DND-41 (cell line): ENCODE measurements around the gene SPRY4.
"Not testable (repeated sequence)": the region's sequence is repeated elsewhere in the genome, so short reads cannot be mapped to it uniquely, and the experiment has no call there.

Source experiments
- EZH2 ChIP-seq: IDR thresholded peaks from 3 replicates; pipeline ENCODE4 v1.6.1; 2012; ENCODE audit warnings: borderline replicate concordance, low read depth, mild to moderate bottlenecking, moderate library complexity, low read length, inconsistent platforms; ENCODE audit not compliant: severe bottlenecking
- TF ChIP-seq, protein P1 (sequence below): IDR thresholded peaks from 2 replicates; pipeline ENCODE4 v1.5.1; 2012; ENCODE audit warnings: borderline replicate concordance, low read length, moderate library complexity, mild to moderate bottlenecking; ENCODE audit not compliant: poor library complexity, severe bottlenecking; ENCODE audit errors: extremely low read depth

- TF ChIP-seq, protein P1, sequence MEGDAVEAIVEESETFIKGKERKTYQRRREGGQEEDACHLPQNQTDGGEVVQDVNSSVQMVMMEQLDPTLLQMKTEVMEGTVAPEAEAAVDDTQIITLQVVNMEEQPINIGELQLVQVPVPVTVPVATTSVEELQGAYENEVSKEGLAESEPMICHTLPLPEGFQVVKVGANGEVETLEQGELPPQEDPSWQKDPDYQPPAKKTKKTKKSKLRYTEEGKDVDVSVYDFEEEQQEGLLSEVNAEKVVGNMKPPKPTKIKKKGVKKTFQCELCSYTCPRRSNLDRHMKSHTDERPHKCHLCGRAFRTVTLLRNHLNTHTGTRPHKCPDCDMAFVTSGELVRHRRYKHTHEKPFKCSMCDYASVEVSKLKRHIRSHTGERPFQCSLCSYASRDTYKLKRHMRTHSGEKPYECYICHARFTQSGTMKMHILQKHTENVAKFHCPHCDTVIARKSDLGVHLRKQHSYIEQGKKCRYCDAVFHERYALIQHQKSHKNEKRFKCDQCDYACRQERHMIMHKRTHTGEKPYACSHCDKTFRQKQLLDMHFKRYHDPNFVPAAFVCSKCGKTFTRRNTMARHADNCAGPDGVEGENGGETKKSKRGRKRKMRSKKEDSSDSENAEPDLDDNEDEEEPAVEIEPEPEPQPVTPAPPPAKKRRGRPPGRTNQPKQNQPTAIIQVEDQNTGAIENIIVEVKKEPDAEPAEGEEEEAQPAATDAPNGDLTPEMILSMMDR, result not testable (repeated sequence)
- not testable (repeated sequence) for TF ChIP-seq EZH2
Measured at GRCh38 chr5:142272596-142272995, 52.2 kb downstream of the SPRY4 start.
